Body of pancreas (tissue), 4 donors: Measurements from ENCODE around the gene FAM170B. TPM values are rescaled to one million over a fixed set of nuclear protein-coding genes. Genes with fewer than 3 reads are reported as not detected.

ENCODE experiments used
- ATAC-seq: fragments of 150-250 bp; one replicate; pipeline ENCODE4 v1.9.1; 2016
- DNase-seq, 4 donors: peaks; one replicate each; pipeline ENCODE4 v3.0.0-alpha.2; 2019
- H3K27ac ChIP-seq, 4 donors: fragments of 200-600 bp; sonication (generic); 1 replicate in 3 of 4; 2 replicates in 1 of 4; pipeline versions ENCODE4 v1.5.1 to v1.6.1; 2016 to 2019; ENCODE audit warnings: mild to moderate bottlenecking in 1 of 4, mixed read lengths in 1 of 4, moderate library complexity in 1 of 4
- H3K27me3 ChIP-seq, 2 donors: fragments of 200-600 bp; sonication (generic); one replicate each; pipeline ENCODE4 v1.6.0; 2016; ENCODE audit warnings: mild to moderate bottlenecking in 1 of 2
- H3K36me3 ChIP-seq, 2 donors: fragments of 200-600 bp; sonication (generic); replicated peaks in 1 of 2; 2 replicates each; pipeline ENCODE4 v1.5.1; 2016; ENCODE audit warnings: low read depth in 2 of 2; ENCODE audit not compliant: insufficient read depth in 1 of 2
- H3K4me1 ChIP-seq: fragments of 200-600 bp; sonication (generic); one replicate; pipeline ENCODE4 v1.6.0; 2016
- H3K4me3 ChIP-seq, 2 donors: fragments of 200-600 bp; sonication (generic); 1 replicate in 1 of 2; 2 replicates in 1 of 2; pipeline ENCODE4 v1.5.1; 2016 to 2019
- H3K9me3 ChIP-seq, 3 donors: fragments of 200-600 bp; sonication (generic); 1 replicate in 2 of 3; 2 replicates in 1 of 3; pipeline ENCODE4 v1.5.1; 2016
- CTCF ChIP-seq, 7 experiments: fragments of 450-650 bp in 4 of 7; fragments of 200-600 bp in 3 of 7; sonication (generic) in 3 of 7; IDR thresholded peaks; one replicate each; pipeline ENCODE4 v1.5.1; 2016 to 2019; ENCODE audit warnings: antibody characterized with exemption in 7 of 7
- POLR2A ChIP-seq, 3 donors: fragments of 450-650 bp; IDR thresholded peaks; one replicate each; pipeline ENCODE4 v1.6.1; 2016; ENCODE audit warnings: antibody characterized with exemption in 3 of 3, mild to moderate bottlenecking in 2 of 3
- WGBS, 2 donors: methylation state at CpG; one replicate each; pipeline ENCODE4 v1.1.5; 2017; 5-methylcytosine and 5-hydroxymethylcytosine counted together
- intact Hi-C: fragments of 100-400 bp; cut with DNase I; formaldehyde crosslinking; loops from one replicate; pipeline ENCODE4 v1.15.1; 2023
- total RNA-seq, 2 donors: library from RNA; depleted of rRNA; stranded (reverse); fragments of >200 nt; gene quantifications; one replicate each; pipeline ENCODE4 v1.1.0, GENCODE V29; 2016

Gene FAM170B
- total RNA-seq, 2 donors from 2014 or later, result not detected

DNA sequence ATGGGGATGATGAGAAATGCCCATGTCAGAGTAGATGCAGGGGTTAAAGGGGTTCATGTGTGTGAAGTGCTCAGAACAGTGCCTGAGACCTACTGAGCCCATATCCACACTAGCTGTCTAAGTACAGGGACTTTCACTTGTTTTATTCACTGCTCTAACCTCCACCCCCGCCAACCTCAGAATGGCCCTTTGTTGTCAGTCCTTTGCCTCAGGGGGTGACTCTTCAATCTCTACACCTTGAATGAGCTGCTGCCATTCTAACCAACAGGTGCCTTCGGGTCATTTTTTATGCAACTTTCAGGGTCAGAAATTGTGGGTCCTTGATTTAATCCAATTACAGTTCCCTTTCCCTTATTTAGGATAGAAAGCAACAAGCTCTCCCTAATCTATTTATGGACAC lies 44.7 kb downstream of the FAM170B start:
- Histone ChIP-seq H3K9me3 (no peaks in the 10 kb centered on the region), H3K27me3 (no peaks in the 10 kb centered on the region), H3K4me3 (no peak overlapping the region), H3K36me3 (no peaks in the 10 kb centered on the region), H3K27ac (no peak overlapping the region), H3K4me1 (no peaks in the 10 kb centered on the region)
- TF ChIP-seq POLR2A (IDR thresholded peaks at IDR 0.05) (no peak), CTCF (IDR thresholded peaks at IDR 0.05) (no peak)
- ATAC-seq (no peak), DNase-seq (no peak)
- intact Hi-C loops, result no loop called here
- 67 to 74% methylated on average over 2 of the region's 2 CpGs for WGBS, 2 donors

DNA sequence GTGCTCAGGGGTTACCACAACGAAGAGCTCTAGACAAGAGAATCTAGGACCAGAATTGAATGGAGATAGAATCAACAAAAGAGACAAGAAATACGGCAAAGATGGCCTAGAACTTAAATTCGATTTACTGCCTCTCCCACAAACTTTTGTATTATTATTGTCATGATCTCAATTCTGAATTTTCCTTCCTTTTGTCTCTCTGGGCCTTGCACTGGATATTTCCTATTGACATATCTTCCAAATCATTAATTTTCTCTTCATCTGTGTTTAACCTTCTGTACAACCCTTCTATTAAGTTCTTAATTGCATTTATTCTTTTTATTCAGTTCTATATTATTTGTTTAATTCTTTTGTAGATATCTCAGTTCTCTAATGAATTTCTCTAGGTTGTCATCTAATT lies 46.9 kb downstream of the FAM170B start:
- Histone ChIP-seq H3K4me1 (no peaks in the 10 kb centered on the region), H3K27ac (no peak overlapping the region), H3K9me3 (no peaks in the 10 kb centered on the region), H3K36me3 (no peaks in the 10 kb centered on the region), H3K4me3 (no peak overlapping the region), H3K27me3 (no peaks in the 10 kb centered on the region)
- TF ChIP-seq CTCF (IDR thresholded peaks at IDR 0.05), result no peak
- TF ChIP-seq POLR2A (IDR thresholded peaks at IDR 0.05), result no peak
- WGBS, 2 donors, result 60 to 64% methylated on average over 3 of the region's 3 CpGs
- no peak for ATAC-seq
- DNase-seq, result no peak
- intact Hi-C loops, result no loop called here

GRCh38 chr10:49083261-49083660 lies 50.6 kb downstream of the FAM170B start:
- H3K4me3 ChIP-seq, result no peak overlapping the region
- no peak for TF ChIP-seq CTCF (IDR thresholded peaks at IDR 0.05)
- TF ChIP-seq POLR2A (IDR thresholded peaks at IDR 0.05), result no peak
- H3K36me3 ChIP-seq, result no peaks in the 10 kb centered on the region
- no peaks in the 10 kb centered on the region for H3K9me3 ChIP-seq
- no peaks in the 10 kb centered on the region for H3K27me3 ChIP-seq
- H3K4me1 ChIP-seq, result no peaks in the 10 kb centered on the region
- intact Hi-C loops, result no loop called here
- H3K27ac ChIP-seq, result no peak overlapping the region
- 75 to 79% methylated on average over 8 of the region's 8 CpGs for WGBS, 2 donors
- DNase-seq (peak in 1 of 4 donors; percentile 12), ATAC-seq (no peak)

- Histone ChIP-seq H3K9me3 (no peaks in the 10 kb centered on the region), H3K4me3 (no peak overlapping the region), H3K36me3 (no peaks in the 10 kb centered on the region), H3K4me1 (no peaks in the 10 kb centered on the region), H3K27ac (no peak overlapping the region), H3K27me3 (no peaks in the 10 kb centered on the region)
- intact Hi-C loops, result no loop called here
- TF ChIP-seq POLR2A (IDR thresholded peaks at IDR 0.05) (no peak), CTCF (IDR thresholded peaks at IDR 0.05) (no peak)
- DNase-seq, result no peak
- ATAC-seq, result no peak
- WGBS, 2 donors, result 85 to 100% methylated on average over 2 of the region's 2 CpGs
Measured at GRCh38 chr10:49082766-49083165, 51.1 kb downstream of the FAM170B start.

GRCh38 chr10:49081547-49082275 lies 52.1 kb downstream of the FAM170B start:
- intact Hi-C loops, result no loop called here
- no peak for DNase-seq
- ATAC-seq, result no peak
- Histone ChIP-seq H3K9me3 (no peaks in the 10 kb centered on the region), H3K27me3 (no peaks in the 10 kb centered on the region), H3K36me3 (no peaks in the 10 kb centered on the region), H3K27ac (no peak overlapping the region), H3K4me1 (no peaks in the 10 kb centered on the region), H3K4me3 (no peak overlapping the region)
- TF ChIP-seq CTCF (IDR thresholded peaks at IDR 0.05) (no peak), POLR2A (IDR thresholded peaks at IDR 0.05) (no peak)
- 69 to 71% methylated on average over 7 to 9 of the region's 9 CpGs for WGBS, 2 donors
